Measurements from ENCODE around the gene RGS9.

GRCh38 chr17:65123757-65124675, 13.2 kb upstream of the RGS9 start:
- no peak for TF ChIP-seq CTCF (IDR thresholded peaks at IDR 0.05)
- no peak for TF ChIP-seq POLR2AphosphoS5 (IDR thresholded peaks at IDR 0.05)
- TF ChIP-seq POLR2A (IDR thresholded peaks at IDR 0.05) = no peak
